Measurements from ENCODE around the gene C8B. TPM values are rescaled to one million over a fixed set of nuclear protein-coding genes. Genes with fewer than 3 reads are reported as not detected.

Gene C8B
- total RNA-seq, 1 experiment from 2014 or later, result 0.10 TPM

Other genes with a start within 250 kb of the C8B start
- gene FYB2, start 146.6 kb downstream of the C8B start, total RNA-seq (2021; ENCODE audit: unreplicated experiment), result not detected
- 0.10 TPM for gene C8A, start 111.2 kb downstream of the C8B start, total RNA-seq (2021; ENCODE audit: unreplicated experiment)